Neutrophil (primary cell): ENCODE data around the gene MAPT.

Source experiments
- H3K27ac ChIP-seq: fragments of 200-600 bp; sonication (generic); 2 replicates; pipeline ENCODE4 v1.5.1; 2016; ENCODE audit warnings: mild to moderate bottlenecking, moderate library complexity
- H3K27me3 ChIP-seq: fragments of 200-600 bp; sonication (generic); 2 replicates; pipeline ENCODE4 v1.6.0; 2016; ENCODE audit warnings: mild to moderate bottlenecking
- H3K36me3 ChIP-seq: fragments of 200-600 bp; sonication (generic); 2 replicates; pipeline ENCODE4 v1.5.1; 2017
- H3K4me1 ChIP-seq, 2 experiments: fragments of 200-600 bp in 1 of 2; sonication (generic) in 1 of 2; 1 replicate in 1 of 2; 2 replicates in 1 of 2; pipeline versions ENCODE4 v1.5.1 to v1.6.1; 2013 to 2016; ENCODE audit warnings: low read depth in 1 of 2, low read length in 1 of 2, mild to moderate bottlenecking in 1 of 2, moderate library complexity in 1 of 2; ENCODE audit not compliant: control insufficient read depth in 1 of 2, insufficient read depth in 1 of 2
- H3K4me3 ChIP-seq, 2 experiments: fragments of 200-600 bp in 1 of 2; sonication (generic) in 1 of 2; 1 replicate in 1 of 2; 2 replicates in 1 of 2; pipeline ENCODE4 v1.5.1; 2013 to 2016; ENCODE audit warnings: low read depth in 1 of 2, low read length in 1 of 2, mild to moderate bottlenecking in 1 of 2, moderate library complexity in 1 of 2
- H3K9me3 ChIP-seq: fragments of 200-600 bp; sonication (generic); 2 replicates; pipeline ENCODE4 v1.5.1; 2016
- TF ChIP-seq, protein P1 (sequence below): fragments of 200-600 bp; sonication (generic); IDR thresholded peaks from 2 replicates; pipeline ENCODE4 v1.5.1; 2016; ENCODE audit warnings: antibody characterized with exemption

Gene MAPT

GRCh38 chr17:45997166-45997565 is 102.8 kb downstream of the MAPT start:
- Histone ChIP-seq H3K9me3 (no peaks in the 10 kb centered on the region), H3K4me1 (no peaks in the 10 kb centered on the region), H3K36me3 (no peaks in the 10 kb centered on the region), H3K27me3 (no peaks in the 10 kb centered on the region), H3K27ac (no peak overlapping the region), H3K4me3 (no peak overlapping the region)
- TF ChIP-seq, protein P1, sequence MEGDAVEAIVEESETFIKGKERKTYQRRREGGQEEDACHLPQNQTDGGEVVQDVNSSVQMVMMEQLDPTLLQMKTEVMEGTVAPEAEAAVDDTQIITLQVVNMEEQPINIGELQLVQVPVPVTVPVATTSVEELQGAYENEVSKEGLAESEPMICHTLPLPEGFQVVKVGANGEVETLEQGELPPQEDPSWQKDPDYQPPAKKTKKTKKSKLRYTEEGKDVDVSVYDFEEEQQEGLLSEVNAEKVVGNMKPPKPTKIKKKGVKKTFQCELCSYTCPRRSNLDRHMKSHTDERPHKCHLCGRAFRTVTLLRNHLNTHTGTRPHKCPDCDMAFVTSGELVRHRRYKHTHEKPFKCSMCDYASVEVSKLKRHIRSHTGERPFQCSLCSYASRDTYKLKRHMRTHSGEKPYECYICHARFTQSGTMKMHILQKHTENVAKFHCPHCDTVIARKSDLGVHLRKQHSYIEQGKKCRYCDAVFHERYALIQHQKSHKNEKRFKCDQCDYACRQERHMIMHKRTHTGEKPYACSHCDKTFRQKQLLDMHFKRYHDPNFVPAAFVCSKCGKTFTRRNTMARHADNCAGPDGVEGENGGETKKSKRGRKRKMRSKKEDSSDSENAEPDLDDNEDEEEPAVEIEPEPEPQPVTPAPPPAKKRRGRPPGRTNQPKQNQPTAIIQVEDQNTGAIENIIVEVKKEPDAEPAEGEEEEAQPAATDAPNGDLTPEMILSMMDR: no peak

DNA sequence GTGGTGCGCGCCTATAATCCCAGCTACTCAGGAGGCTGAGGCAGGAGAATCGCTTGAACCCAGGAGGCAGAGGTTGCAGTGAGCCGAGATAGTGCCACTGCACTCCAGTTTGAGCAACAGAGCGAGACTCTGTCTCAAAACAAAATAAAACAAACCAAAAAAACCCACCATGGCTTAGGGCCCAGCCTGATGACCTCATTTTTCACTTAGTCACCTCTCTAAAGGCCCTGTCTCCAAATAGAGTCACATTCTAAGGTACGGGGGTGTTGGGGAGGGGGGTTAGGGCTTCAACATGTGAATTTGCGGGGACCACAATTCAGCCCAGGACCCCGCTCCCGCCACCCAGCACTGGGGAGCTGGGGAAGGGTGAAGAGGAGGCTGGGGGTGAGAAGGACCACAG is 103.3 kb downstream of the MAPT start:
- Histone ChIP-seq H3K27ac (no peak overlapping the region), H3K4me3 (no peak overlapping the region), H3K27me3 (no peaks in the 10 kb centered on the region), H3K4me1 (no peaks in the 10 kb centered on the region), H3K9me3 (no peaks in the 10 kb centered on the region), H3K36me3 (no peaks in the 10 kb centered on the region)
- TF ChIP-seq, protein P1: no peak

- Histone ChIP-seq H3K9me3 (no peaks in the 10 kb centered on the region), H3K36me3 (no peaks in the 10 kb centered on the region), H3K27me3 (no peaks in the 10 kb centered on the region), H3K4me1 (no peaks in the 10 kb centered on the region), H3K27ac (no peak within 1 kb of the TSS), H3K4me3 (no peak within 1 kb of the TSS)
- TF ChIP-seq, protein P1: no peak
Observed at GRCh38 chr17:45998987-45999899, 104.9 kb downstream of the MAPT start, which contains the start of gene STH. Gene STH, plus strand, starts transcription at chr17:45999250. Its CDS starts 30 bp downstream, at chr17:45999280.

DNA sequence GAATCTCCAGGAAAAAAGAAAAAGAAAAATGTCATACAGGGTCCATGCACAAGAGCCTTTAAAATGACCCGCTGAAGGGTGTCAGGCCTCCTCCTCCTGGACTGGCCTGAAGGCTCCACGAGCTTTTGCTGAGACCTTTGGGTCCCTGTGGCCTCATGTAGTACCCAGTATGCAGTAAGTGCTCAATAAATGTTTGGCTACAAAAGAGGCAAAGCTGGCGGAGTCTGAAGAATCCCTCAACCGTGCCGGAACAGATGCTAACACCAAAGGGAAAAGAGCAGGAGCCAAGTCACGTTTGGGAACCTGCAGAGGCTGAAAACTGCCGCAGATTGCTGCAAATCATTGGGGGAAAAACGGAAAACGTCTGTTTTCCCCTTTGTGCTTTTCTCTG is 105.5 kb downstream of the MAPT start:
- Histone ChIP-seq H3K27ac (no peak overlapping the region), H3K36me3 (no peaks in the 10 kb centered on the region), H3K4me3 (no peak overlapping the region), H3K27me3 (no peaks in the 10 kb centered on the region), H3K4me1 (no peaks in the 10 kb centered on the region), H3K9me3 (no peaks in the 10 kb centered on the region)
- TF ChIP-seq, protein P1: no peak

DNA sequence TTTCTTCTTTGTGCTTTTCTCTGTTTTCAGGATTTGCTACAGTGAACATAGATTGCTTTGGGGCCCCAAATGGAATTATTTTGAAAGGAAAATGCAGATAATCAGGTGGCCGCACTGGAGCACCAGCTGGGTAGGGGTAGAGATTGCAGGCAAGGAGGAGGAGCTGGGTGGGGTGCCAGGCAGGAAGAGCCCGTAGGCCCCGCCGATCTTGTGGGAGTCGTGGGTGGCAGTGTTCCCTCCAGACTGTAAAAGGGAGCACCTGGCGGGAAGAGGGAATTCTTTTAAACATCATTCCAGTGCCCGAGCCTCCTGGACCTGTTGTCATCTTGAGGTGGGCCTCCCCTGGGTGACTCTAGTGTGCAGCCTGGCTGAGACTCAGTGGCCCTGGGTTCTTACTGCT is 105.9 kb downstream of the MAPT start:
- no peak overlapping the region for H3K4me3 ChIP-seq

More for the DNA sequence above, 105.9 kb downstream of the MAPT start:
- no peaks in the 10 kb centered on the region for H3K27me3 ChIP-seq
- H3K4me1 ChIP-seq: no peaks in the 10 kb centered on the region
- no peaks in the 10 kb centered on the region for H3K36me3 ChIP-seq
- no peaks in the 10 kb centered on the region for H3K9me3 ChIP-seq
- H3K27ac ChIP-seq: no peak overlapping the region
- TF ChIP-seq, protein P1: no peak
